Activated CD4-positive, alpha-beta T cell treated with anti-CD3 and anti-CD28 coated beads for 36 hours (primary cell): ENCODE measurements around the gene OR9G4. TPM values are rescaled to one million over a fixed set of nuclear protein-coding genes. Genes with fewer than 3 reads are reported as not detected.

ENCODE experiments used
- ATAC-seq: fragments of 200-7000 bp; cut with Tn5 transposase; one replicate; pipeline ENCODE4 v1.10.0; 2021; ENCODE audit warnings: mild to moderate bottlenecking, moderate library complexity
- CTCF ChIA-PET: fragments of 350-600 bp; sonication (Branson Sonifier 250); formaldehyde crosslinking; loops from one replicate; lab custom pipeline; 2021; ENCODE audit warnings: antibody characterized with exemption; lab: Charles Lee
- POLR2A ChIA-PET: fragments of 350-600 bp; sonication (Branson Sonifier 250); formaldehyde crosslinking; loops from one replicate; lab custom pipeline; 2021; ENCODE audit warnings: antibody characterized with exemption, inconsistent platforms; lab: Charles Lee
- DNase-seq: peaks from one replicate; pipeline ENCODE4 v3.0.0-alpha.2; 2020
- H3K27ac Mint-ChIP-seq: one replicate; pipeline ENCODE4 v1.8.0; 2021; ENCODE audit warnings: mixed read lengths
- H3K27me3 Mint-ChIP-seq: one replicate; pipeline ENCODE4 v1.8.0; 2021; ENCODE audit warnings: mixed read lengths
- H3K36me3 Mint-ChIP-seq: one replicate; pipeline ENCODE4 v1.8.0; 2021; ENCODE audit warnings: low read depth, mixed read lengths
- H3K4me1 Mint-ChIP-seq: one replicate; pipeline ENCODE4 v1.8.0; 2021; ENCODE audit warnings: mixed read lengths
- H3K4me3 Mint-ChIP-seq: one replicate; pipeline ENCODE4 v1.8.0; 2021; ENCODE audit warnings: mild to moderate bottlenecking, moderate library complexity, mixed read lengths
- H3K9me3 Mint-ChIP-seq: one replicate; pipeline ENCODE4 v1.8.0; 2021; ENCODE audit warnings: low read depth, mixed read lengths
- intact Hi-C, 2 experiments: fragments of 100-400 bp; cut with DNase I in 1 of 2; cut with micrococcal nuclease in 1 of 2; formaldehyde crosslinking; loops; one replicate each; pipeline versions ENCODE4 v1.14.2 to v1.15.1; 2022 to 2024; cut with DNase I, micrococcal nuclease
- total RNA-seq, 2 experiments: library from RNA; stranded (reverse); gene quantifications; one replicate each; pipeline ENCODE4 v1.2.3, GENCODE V29; 2021

The OR9G4 gene
- not detected for total RNA-seq

GRCh38 chr11:56748597-56748996 lies at the start of gene OR9G4:
Gene OR9G4, minus strand, starts transcription at chr11:56748697. Its CDS starts 4,931 bp downstream, at chr11:56743766.
- intact Hi-C loops, result no loop called here
- CTCF ChIA-PET, result no interaction called here

DNA sequence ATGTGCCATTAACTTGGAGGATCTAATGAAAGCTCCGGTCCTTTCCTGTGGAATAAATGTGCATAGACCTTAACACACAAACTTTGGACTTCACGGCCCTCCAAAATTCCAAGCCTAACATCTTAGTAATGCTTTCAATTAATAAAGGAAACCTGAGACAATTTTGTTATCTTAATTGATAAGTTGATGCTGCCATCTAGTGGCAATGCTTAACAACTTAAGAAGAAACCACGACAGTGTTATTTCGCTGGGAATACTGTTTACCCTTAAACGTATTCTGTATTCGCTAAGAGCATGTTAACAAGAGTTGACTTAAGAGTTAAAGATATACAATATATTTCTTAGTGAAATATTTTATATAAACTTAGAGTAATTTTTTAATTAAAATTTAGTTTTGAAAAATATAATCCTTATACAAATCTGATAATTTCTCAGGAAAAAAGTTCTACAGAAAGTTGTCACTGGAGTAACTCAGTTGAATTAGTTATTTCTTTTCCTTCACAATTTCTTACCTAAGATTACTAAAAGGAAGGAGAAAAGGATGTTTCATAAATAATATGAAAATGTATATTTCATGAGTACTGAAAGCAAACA lies 35.0 kb upstream of the OR9G4 start:
- Mint-ChIP-seq H3K36me3 (no peaks in the 10 kb centered on the region), H3K27ac (no peak overlapping the region), H3K4me3 (no peak overlapping the region), H3K27me3 (peaks cover 4% of the 10 kb centered on the region), H3K4me1 (no peaks in the 10 kb centered on the region), H3K9me3 (no peaks in the 10 kb centered on the region)
- no peak for DNase-seq
- ChIA-PET CTCF (interaction anchor here (1.0 to 1.1 kb wide), 2 partner anchors 12 to 159 kb away, joined by 4 read pairs; no protein-coding TSS in a partner anchor), POLR2A (no interaction called here)
- no peak for ATAC-seq
- intact Hi-C loops, result loop anchor here (1.0 to 10.0 kb wide), 5 partner anchors 159 to 1066 kb away; no protein-coding TSS in a partner anchor

More at GRCh38 chr11:56748597-56748996, at the start of gene OR9G4:
- Mint-ChIP-seq H3K27ac (no peak within 1 kb of the TSS), H3K4me3 (no peak within 1 kb of the TSS), H3K27me3 (no peaks in the 10 kb centered on the region), H3K4me1 (no peaks in the 10 kb centered on the region), H3K36me3 (no peaks in the 10 kb centered on the region), H3K9me3 (peaks cover 6% of the 10 kb centered on the region)
- DNase-seq, result no peak
- no peak for ATAC-seq
- POLR2A ChIA-PET, result no interaction called here

DNA sequence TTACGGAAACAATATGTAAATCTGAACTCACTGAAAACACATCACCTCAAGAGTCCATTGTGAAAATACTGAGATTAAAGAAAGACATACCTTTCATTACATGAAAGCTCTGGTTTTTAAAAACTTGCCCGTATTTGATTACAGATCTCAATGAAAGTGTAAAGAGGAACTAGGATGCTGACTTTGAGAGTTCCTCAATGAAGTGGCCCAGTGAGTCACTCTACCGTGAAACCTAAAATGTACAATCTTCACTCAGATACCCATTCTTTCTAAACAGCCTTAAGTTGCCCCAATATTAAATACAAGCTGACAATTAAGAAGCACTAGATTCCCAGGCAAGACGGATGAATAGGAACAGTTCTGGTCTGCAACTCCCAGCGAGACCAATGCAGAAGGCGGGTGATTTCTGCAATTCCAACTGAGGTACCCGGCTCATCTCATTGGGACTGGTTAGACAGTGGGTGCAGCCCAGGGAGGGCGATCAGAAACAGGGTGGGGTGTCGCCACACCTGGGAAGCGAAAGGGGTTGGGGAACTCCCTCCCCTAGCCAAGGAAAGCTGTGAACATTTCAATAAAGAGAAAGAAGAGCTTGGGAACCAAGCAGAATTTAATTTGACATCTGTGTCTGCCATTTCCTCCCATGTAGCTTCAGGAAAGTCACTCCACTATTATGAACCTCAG lies 33.8 kb upstream of the OR9G4 start:
- Mint-ChIP-seq H3K4me3 (no peak overlapping the region), H3K4me1 (no peaks in the 10 kb centered on the region), H3K36me3 (no peaks in the 10 kb centered on the region), H3K27ac (no peak overlapping the region), H3K9me3 (no peaks in the 10 kb centered on the region), H3K27me3 (peaks cover 4% of the 10 kb centered on the region)
- CTCF ChIA-PET, result interaction anchor here (0.9 to 1.1 kb wide), 3 partner anchors 13 to 157 kb away, joined by 3 to 4 read pairs (median 4); no protein-coding TSS in a partner anchor
- ATAC-seq (no peak), DNase-seq (no peak)
- intact Hi-C loops, result loop anchor here (2.0 to 10.0 kb wide), 4 partner anchors 158 to 1065 kb away; no protein-coding TSS in a partner anchor
- POLR2A ChIA-PET, result no interaction called here

GRCh38 chr11:56776809-56777208 lies 28.3 kb upstream of the OR9G4 start:
- CTCF ChIA-PET, result no interaction called here
- POLR2A ChIA-PET, result no interaction called here
- no peaks in the 10 kb centered on the region for H3K36me3 Mint-ChIP-seq

DNA sequence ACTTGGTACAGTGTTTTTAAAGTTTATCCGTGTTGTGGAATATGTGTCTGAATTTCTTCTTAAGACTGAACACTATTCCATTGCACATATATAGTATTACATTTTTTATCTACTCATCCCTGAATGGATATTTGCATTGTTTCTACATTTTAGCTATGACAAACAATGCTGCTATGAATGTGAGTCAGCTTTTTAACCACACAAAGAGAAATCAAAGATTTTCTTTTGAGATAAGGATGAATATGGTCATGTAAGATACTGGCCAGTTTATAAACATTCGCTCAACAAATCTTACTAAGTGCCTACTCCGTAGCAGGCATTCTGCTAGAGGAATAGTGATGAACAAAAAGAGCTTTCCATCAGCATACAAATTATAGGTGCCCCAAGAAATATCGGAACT lies 16.5 kb upstream of the OR9G4 start:
- ChIA-PET POLR2A (no interaction called here), CTCF (no interaction called here)
- ATAC-seq, result no peak
- H3K27ac Mint-ChIP-seq, result no peak overlapping the region
- H3K4me1 Mint-ChIP-seq, result no peaks in the 10 kb centered on the region
- no peaks in the 10 kb centered on the region for H3K9me3 Mint-ChIP-seq
- intact Hi-C loops, result no loop called here
- H3K36me3 Mint-ChIP-seq, result no peaks in the 10 kb centered on the region
- no peaks in the 10 kb centered on the region for H3K27me3 Mint-ChIP-seq
- H3K4me3 Mint-ChIP-seq, result no peak overlapping the region
- no peak for DNase-seq

More at GRCh38 chr11:56776809-56777208, 28.3 kb upstream of the OR9G4 start:
- intact Hi-C loops, result loop anchor here in 1 of 2 experiments (10.0 kb wide), 2 partner anchors 62 to 242 kb away; no protein-coding TSS in a partner anchor
- no peak overlapping the region for H3K27ac Mint-ChIP-seq
- H3K27me3 Mint-ChIP-seq, result no peaks in the 10 kb centered on the region
- H3K4me1 Mint-ChIP-seq, result no peaks in the 10 kb centered on the region
- no peaks in the 10 kb centered on the region for H3K9me3 Mint-ChIP-seq
- ATAC-seq (no peak), DNase-seq (no peak)
- H3K4me3 Mint-ChIP-seq, result no peak overlapping the region

DNA sequence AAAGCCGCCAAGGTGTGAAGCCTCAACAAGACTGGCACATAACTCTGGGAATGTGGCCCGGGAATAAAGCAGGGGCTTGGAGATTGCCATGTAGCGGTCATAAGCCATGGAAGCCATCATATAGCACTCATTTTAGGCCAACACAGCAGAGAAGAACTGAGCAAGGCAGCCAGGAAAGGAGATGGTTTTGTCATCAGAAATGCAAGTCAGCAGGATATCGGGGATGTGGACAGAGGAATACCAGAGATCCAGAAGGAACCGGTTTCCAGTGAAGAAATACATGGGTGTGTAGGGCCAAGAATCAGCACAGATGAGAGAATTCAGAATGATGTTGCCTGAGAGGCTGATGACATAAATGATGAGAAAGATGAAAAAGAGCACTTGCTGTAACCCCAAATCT lies 3.0 kb upstream of the OR9G4 start:
- no peak overlapping the region for H3K27ac Mint-ChIP-seq
- H3K36me3 Mint-ChIP-seq, result no peaks in the 10 kb centered on the region
- POLR2A ChIA-PET, result no interaction called here
- no peaks in the 10 kb centered on the region for H3K4me1 Mint-ChIP-seq
- peaks cover 6% of the 10 kb centered on the region for H3K9me3 Mint-ChIP-seq
- no peak for DNase-seq
- H3K27me3 Mint-ChIP-seq, result no peaks in the 10 kb centered on the region
- H3K4me3 Mint-ChIP-seq, result no peak overlapping the region
- CTCF ChIA-PET, result no interaction called here
- intact Hi-C loops, result loop anchor here in 1 of 2 experiments (10.0 kb wide), 1 partner anchor 247 kb away; no protein-coding TSS in a partner anchor
- ATAC-seq, result no peak

DNA sequence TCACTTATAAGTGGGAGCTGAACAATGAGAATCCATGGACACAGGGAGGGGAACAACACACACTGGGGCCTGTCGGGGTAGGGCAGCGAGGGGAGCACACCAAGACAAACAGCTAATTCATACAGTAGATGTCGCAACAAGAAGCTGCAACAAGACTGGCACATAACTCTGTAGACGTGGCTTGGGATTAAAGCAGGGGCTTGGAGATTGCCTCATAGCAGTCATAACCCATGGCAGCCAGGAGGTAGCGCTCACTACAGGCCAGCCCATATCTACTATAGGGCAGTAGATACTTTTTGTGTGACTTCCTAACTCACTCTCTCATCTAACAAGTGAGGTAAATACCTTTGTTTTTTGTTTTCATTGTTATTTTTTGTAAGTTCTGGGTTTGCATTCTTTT lies 1.7 kb upstream of the OR9G4 start:
- ChIA-PET CTCF (no interaction called here), POLR2A (no interaction called here)
- Mint-ChIP-seq H3K9me3 (peaks cover 6% of the 10 kb centered on the region), H3K27me3 (no peaks in the 10 kb centered on the region), H3K36me3 (no peaks in the 10 kb centered on the region), H3K27ac (no peak overlapping the region), H3K4me3 (no peak overlapping the region), H3K4me1 (no peaks in the 10 kb centered on the region)
- DNase-seq, result no peak
- no peak for ATAC-seq
- intact Hi-C loops, result loop anchor here in 1 of 2 experiments (10.0 kb wide), 1 partner anchor 245 kb away; no protein-coding TSS in a partner anchor

- H3K36me3 Mint-ChIP-seq, result no peaks in the 10 kb centered on the region
- DNase-seq, result no peak
- no peak overlapping the region for H3K27ac Mint-ChIP-seq
- ChIA-PET POLR2A (no interaction called here), CTCF (interaction anchor here (0.6 kb wide), 1 partner anchor 14 kb away, joined by 5 read pairs; no protein-coding TSS in a partner anchor)
- peaks cover 5% of the 10 kb centered on the region for H3K9me3 Mint-ChIP-seq
- intact Hi-C loops, result no loop called here
- H3K4me3 Mint-ChIP-seq, result no peak overlapping the region
- ATAC-seq, result no peak
- no peaks in the 10 kb centered on the region for H3K4me1 Mint-ChIP-seq
- H3K27me3 Mint-ChIP-seq, result no peaks in the 10 kb centered on the region
These were observed 7.6 kb downstream of the OR9G4 start for GRCh38 chr11:56740886-56741285.

DNA sequence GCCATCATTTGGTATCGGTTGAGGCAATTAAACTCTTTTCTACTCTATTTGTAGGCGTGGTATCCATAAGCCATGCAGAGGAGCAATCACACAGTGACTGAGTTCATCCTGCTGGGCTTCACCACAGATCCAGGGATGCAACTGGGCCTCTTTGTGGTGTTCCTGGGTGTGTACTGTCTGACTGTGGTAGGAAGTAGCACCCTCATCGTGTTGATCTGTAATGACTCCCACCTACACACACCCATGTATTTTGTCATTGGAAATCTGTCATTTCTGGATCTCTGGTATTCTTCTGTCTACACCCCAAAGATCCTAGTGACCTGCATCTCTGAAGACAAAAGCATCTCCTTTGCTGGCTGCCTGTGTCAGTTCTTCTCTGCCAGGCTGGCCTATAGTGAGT lies 8.4 kb downstream of the OR9G4 start:
- peaks cover 5% of the 10 kb centered on the region for H3K9me3 Mint-ChIP-seq
- no peak for DNase-seq
- ChIA-PET POLR2A (no interaction called here), CTCF (no interaction called here)
- no peak for ATAC-seq
- H3K27ac Mint-ChIP-seq, result no peak overlapping the region
- H3K4me1 Mint-ChIP-seq, result no peaks in the 10 kb centered on the region
- no peak overlapping the region for H3K4me3 Mint-ChIP-seq
- intact Hi-C loops, result no loop called here
- H3K27me3 Mint-ChIP-seq, result no peaks in the 10 kb centered on the region
- no peaks in the 10 kb centered on the region for H3K36me3 Mint-ChIP-seq

- CTCF ChIA-PET, result no interaction called here
- H3K9me3 Mint-ChIP-seq, result peaks cover 4% of the 10 kb centered on the region
These were observed 28.0 kb downstream of the OR9G4 start for GRCh38 chr11:56720513-56720912.

GRCh38 chr11:56716379-56716854 lies 32.1 kb downstream of the OR9G4 start:
- H3K4me3 Mint-ChIP-seq, result no peak overlapping the region
- no peak overlapping the region for H3K27ac Mint-ChIP-seq
- H3K36me3 Mint-ChIP-seq, result no peaks in the 10 kb centered on the region
- ChIA-PET CTCF (no interaction called here), POLR2A (no interaction called here)
- intact Hi-C loops, result loop anchor here in 1 of 2 experiments (10.0 kb wide), 1 partner anchor 58 kb away; no protein-coding TSS in a partner anchor
- peak; percentile 57 for ATAC-seq
- DNase-seq, result peak; percentile 8
- no peaks in the 10 kb centered on the region for H3K27me3 Mint-ChIP-seq
- peaks cover 12% of the 10 kb centered on the region for H3K9me3 Mint-ChIP-seq
- H3K4me1 Mint-ChIP-seq, result no peaks in the 10 kb centered on the region

More at GRCh38 chr11:56720513-56720912, 28.0 kb downstream of the OR9G4 start:
- Mint-ChIP-seq H3K27ac (no peak overlapping the region), H3K27me3 (no peaks in the 10 kb centered on the region), H3K4me1 (no peaks in the 10 kb centered on the region), H3K4me3 (no peak overlapping the region), H3K36me3 (no peaks in the 10 kb centered on the region)
- DNase-seq, result no peak
- POLR2A ChIA-PET, result no interaction called here
- intact Hi-C loops, result no loop called here
- ATAC-seq, result no peak
